GM18858 (cell line): ENCODE data around the gene GPR75.
"Not testable (repeated sequence)": the region's sequence is repeated elsewhere in the genome, so short reads cannot be mapped to it uniquely, and the experiment has no call there.

Experiments used
- ATAC-seq: cut with Tn5 transposase; IDR thresholded peaks from one replicate; pipeline ENCODE4 v1.9.1; 2021; ENCODE audit not compliant: unreplicated experiment

The GPR75 gene

DNA sequence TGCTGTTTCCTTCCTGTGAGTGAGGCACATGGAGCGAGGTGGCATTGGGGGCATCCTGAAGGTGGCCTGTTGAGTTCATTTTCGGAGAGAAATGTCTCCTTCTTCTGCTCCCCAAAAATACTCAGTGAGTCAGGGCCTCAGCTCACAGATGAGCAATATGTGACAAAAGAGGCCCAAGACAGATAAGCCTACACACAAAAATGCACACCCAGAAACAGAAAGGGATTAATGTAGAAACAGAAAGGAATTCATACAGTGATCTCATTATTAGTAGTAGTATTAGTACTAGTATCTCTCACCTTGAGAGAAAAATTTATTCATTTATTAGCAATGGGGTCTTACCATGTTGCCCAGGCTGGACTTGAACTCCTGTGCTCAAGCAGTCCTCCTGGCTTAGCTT lies 5.1 kb downstream of the GPR75 start:
- peak; percentile 61 for ATAC-seq

DNA sequence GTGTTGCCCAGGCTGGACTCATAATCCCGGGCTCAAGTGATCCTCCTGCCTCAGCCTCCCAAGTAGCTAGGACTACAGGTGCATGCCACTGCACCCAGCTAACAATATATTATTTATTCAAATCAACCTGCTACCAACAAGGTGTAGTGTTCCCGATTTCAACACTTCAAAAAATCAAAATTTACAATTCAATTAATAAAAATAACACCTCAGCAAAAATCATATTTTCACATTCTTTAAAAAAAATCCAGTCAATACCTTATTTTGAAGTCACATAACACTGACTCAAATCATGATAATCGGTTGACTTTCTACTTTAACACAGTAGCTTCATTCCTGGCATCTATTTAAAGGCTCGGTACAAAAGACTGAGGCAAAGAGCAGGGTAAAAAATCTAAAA lies 7.2 kb downstream of the GPR75 start:
- no peak for ATAC-seq

DNA sequence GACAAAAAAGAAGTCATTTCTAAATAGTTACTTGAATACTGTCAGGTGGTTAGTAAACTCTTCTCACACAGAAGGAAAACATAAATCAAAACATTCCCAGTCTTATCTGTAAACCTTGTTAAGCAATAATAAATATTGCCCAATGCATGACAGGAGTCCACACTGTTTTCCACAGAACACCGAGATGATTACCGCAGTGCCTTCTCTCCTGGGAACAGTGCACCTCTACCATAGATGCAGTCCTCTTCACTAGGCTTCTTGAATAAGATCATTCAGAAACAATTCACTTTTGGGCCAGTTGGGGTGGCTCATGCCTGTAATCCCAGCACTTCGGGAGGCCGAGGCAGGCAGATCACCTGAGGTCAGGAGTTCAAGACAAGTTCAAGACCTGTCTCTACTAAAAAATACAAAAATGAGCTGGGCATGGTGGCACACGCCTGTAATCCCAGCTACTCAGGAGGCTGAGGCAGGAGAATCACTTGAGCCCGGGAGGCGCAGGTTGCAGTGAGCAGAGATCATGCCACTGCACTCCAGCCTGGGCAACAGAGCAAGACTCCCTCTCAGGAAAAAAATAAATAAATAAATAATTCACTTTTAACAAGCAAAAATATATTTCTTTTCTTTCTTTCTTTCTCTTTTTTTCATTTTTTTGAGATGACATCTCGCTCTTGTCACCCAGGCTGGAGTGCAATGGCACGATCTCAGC lies 8.6 kb downstream of the GPR75 start:
- ATAC-seq = not testable (repeated sequence)

DNA sequence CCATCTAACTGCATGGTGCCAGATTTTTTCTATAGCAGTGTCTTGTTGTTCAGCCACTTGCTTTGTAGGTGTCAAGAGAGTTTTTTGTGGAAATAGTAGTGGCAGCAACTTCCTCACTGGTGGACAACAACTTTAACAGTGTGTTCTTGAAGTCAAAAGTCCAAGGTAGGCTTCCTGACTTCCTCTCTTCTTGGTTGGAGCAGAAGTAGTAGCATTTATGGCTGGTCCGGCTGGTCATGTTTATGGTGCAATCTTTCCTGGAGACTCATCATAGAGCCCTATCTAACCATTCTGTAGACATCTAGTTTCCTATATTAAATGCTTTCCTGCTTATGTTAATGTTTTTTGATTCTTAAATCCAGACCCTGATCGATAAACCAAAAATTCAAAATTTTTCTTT lies 11.7 kb downstream of the GPR75 start:
- ATAC-seq = no peak

DNA sequence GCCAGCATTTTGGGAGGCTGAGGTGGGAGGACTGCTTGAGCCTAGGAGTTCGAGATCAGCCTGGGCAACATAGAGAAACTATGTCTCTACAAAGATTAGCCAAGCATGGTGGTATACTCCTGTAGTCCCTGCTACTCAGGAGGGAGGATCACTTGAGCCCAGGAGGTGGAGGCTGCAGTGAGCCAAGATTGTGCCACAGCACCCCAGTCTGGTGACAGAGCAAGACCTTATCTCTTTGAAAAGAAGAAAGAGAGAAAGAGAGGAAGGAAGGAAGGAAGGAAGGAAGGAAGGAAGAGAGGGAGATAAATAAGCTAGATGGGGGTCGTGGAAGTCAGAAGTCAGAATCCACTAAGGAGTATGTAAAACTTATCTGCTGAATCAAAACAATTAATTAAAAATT lies 16.2 kb downstream of the GPR75 start:
- ATAC-seq = no peak

DNA sequence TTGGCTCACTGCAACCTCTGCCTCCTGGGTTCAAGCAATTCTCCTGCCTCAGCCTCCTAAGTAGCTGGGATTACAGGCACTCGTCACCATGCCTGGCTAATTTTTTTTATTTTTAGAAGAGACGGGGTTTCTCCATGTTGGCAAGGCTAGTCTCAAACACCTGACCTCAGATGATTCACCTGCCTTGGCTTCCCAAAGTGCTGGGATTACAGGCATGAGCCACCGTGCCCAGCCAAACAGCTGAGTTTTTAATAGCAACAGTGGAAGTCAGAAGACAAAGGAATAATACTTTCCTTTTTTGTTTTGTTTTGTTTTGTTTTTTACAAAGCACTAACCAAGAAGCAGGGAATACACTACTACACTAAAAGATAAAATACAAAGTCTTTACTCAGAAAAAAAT lies 16.9 kb downstream of the GPR75 start:
- ATAC-seq = no peak

DNA sequence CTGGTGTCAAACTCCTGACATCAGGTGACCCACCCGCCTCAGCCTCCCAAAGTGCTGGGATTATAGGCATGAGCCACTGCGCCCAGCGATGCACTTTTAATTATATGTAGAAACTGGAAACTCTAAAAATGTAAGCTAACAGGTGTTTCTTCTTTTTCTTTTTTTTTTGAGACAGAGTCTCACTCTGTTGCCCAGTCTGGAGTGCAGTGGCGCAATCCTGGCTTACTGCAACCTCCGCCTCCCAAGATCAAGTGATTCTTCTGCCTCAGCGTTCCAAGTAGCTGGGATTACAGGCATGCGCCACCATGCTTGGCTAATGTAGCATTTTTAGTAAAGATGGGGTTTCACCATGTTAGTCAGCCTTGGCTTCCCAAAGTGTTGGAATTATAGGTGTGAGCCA lies 18.1 kb downstream of the GPR75 start:
- not testable (repeated sequence) for ATAC-seq

DNA sequence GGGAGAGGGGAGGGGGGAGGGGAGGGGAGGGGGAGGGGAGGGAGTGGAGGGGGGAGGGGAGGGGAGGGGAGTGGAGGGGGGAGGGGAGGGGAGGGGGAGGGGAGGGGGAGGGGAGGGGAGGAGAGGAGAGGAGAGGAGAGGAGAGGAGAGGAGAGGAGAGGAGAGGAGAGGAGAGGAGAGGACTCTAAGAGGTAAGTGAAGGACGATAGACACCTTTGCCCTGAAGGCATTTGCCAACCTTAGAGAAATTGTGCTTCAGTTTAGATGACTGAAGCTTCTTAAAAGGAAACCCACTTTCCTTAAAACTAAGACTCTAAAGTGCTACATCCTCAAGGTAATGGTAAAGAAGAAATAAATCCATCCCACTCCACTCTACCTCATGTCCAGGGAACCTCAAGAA lies 19.2 kb downstream of the GPR75 start:
- ATAC-seq = no peak

DNA sequence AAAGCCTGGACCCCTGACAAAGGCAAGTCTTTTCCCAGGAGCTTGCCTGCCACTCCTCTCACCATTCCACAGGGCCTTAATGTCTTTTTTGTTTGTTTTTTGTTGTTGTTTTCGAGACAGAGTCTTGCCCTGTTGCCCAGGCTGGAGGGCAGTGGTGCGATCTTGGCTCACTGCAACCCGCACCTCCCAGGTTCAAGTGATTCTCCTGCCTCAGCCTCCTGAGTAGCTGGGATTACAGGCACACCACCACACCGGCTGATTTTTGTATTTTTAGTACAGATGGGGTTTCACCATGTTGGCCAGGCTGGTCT lies 29.8 kb downstream of the GPR75 start:
- not testable (repeated sequence) for ATAC-seq

DNA sequence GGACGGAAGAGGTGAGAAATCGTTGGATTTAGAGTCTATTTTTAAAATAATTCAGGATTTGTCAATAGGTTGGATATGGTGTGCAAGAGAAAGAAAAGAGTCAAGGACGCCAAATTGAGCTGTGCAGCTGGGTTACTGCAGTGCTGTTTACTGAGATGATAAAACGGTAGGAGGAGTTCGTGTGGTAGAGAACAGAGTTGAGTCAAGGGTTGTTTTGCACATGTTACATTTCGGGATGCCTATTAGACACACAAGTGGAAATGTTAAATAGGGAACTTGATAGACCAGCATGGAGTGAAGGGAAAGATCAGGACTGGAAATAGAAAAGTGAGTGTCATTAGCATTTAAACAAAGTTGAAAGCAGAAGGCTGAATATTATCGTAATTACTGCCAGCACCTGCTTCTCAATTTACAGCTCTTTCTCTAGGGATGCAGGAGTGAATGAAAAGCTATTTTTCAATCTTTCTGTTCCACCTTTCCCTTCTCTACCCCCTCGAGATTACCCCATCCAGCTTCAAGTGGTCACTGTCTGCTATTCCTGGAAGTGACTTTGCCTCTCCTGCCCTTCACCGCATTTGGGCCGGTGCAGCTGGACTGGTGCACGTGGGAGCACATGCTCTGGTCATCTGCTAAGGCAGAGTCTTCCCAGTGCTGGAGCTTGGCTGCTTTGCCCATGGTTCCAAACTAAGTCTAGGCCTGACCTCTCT lies 30.3 kb downstream of the GPR75 start:
- ATAC-seq = no peak

DNA sequence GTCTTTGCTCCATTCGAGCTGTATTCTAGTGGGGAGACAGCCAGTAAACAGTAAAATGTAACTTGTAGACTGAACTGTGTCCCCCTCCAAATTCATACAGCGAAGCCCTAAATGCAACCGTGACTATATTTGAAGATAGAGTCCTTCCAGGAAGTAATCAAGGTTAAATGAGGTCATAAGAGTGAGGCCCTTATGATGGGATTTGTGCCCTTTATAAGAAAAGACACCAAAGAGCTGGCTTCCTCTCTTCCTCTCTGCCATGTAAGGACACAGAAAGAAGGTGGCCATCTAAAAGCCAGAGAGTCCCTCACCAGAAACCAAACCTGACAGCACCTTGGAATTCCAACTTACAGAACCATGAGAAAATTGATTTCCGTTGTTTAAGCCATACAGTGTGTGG lies 31.4 kb downstream of the GPR75 start:
- no peak for ATAC-seq

DNA sequence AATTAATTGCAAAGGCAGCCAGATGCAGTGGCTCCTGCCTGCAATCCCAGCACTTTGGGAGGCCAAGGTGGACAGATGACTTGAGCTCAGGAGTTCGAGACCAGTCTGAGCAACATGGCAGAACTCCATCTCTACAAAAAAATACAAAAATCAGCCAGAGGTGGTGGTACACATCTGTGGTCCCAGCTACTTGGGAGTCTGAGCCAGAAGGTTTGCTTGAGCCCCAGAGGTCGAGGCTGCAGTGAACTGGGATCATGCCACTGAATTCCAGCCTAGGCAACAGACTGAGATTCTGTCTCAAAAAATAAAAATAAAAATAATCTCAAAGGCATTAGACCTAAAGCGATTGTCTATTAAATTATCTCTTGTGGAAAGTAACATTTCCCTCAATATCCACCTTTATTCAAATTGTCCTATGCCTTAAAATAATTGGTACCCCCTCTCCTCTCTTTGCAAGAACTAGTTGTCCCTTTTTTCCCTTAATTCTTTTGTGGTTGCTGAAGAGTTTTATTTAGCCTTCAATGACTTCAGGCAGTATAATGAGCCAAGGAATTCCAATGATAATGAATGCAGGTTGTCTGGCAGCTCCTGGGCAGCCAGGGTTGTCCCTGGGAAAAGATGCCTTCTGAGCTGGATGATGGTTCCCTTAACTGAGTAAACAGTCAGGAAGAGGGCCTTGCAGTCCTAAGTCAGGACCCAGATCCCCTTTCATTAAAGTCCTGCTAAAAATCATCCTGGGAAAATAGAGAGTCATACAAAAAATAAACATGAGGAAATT lies 32.2 kb downstream of the GPR75 start:
- ATAC-seq = no peak

DNA sequence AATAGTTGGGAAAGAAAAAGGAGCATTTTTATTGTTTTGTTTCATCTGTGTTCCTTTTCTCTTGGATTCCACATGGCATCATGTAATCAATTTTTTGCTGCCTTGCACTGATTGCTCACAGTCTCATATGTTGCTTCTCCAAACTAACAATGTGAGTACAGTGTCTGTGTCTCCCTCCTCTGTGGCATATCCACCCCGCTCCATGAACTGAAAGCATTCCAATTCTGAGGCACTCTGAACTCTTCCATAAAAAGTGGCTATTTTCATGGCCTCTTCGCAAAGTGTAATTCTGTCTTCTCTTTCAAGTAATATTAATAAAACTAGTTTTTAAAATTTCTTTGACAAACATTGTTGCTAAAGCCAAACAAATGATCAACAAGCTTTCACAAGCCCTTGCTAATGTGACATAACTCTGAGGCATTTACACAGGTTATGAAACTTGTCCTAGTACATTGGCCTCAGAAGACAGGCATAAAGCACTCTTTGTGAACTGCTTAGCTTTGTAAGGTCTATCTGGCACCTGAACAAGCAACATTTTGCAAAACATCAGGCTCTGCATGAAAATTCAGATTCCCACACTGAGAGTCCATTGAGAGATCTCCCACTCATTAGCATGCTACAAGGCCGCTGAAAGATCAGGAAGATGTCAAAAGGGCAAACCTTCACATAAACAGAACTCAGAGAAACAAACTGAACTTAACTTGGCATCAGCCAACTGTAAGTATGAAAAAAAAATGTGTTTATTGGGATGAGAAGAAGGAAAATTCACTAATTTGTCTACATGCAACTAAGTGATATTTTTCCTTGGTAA lies 33.0 kb downstream of the GPR75 start:
- ATAC-seq = no peak

DNA sequence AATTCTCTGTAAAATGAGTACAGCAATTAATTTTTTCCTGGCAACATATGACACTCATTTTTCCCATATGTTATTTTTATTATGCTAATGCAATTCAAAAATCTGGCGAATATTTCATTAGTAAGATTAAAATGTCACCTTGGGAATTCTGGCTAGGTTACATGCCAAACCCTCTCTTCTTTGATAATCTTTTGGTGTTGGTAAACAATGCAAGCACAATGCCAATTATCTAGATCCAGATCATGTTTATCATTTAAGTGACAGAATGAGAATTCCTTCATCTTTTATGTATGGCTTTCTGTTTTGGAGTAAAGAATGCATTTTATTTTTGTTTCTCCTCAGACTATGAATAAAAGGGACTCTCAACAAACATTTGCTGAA lies 33.7 kb downstream of the GPR75 start:
- no peak for ATAC-seq

DNA sequence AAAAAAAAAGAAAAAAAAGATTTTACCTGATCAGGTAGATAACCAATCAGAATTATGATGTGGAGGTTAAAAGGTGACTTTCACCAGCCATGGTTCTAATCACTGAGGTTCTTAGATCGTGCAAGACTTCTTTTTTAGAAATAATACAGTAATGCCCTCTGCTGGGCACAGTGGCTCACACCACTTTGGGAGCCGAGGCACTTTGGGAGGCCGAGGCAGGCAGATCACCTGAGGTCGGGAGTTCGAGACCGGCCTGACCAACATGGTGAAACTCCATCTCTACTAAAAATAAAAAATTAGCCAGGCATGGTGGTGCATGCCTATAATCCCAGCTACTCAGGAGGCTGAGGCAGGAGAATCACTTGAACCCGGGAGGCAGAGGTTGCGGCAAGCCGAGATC lies 36.1 kb downstream of the GPR75 start:
- peak; percentile 52 for ATAC-seq

DNA sequence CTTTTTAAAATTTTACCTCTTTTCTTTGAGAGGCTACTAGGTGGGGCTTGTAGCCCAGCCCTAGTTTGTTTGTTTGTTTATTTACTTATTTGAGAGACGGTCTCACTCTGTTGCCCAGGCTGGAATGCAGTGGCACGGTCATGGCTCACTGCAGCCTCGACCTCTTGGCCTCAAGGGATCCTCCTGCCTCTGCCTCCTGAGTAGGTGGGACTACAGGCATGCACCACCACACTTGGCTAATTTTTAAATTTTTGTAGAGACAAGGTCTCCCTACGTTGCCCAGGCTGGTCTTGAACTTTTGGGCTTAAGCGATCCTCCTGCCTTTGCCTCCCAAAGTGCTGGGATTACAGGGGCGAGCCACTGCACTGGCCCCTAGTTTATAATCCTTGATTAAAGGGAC lies 38.0 kb downstream of the GPR75 start:
- ATAC-seq = no peak

DNA sequence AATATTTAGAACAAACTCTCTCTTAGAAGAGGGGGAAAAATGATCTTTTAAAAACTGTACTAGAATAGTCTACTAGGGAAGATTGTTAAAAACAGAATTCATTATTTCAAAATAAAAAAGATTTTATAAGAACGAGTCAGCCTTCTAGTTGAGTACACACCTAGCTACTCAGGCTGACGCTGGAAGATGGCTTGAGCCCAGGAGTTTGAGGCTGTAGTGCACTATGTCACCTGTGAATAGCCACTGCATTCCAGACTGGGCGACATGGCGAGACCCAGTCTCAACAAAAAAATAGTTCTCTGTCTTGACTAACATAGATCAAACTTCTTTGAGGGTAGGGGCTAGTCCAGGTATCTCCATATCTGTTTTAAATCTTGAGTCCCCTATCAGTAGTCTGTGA lies 39.1 kb downstream of the GPR75 start:
- no peak for ATAC-seq

DNA sequence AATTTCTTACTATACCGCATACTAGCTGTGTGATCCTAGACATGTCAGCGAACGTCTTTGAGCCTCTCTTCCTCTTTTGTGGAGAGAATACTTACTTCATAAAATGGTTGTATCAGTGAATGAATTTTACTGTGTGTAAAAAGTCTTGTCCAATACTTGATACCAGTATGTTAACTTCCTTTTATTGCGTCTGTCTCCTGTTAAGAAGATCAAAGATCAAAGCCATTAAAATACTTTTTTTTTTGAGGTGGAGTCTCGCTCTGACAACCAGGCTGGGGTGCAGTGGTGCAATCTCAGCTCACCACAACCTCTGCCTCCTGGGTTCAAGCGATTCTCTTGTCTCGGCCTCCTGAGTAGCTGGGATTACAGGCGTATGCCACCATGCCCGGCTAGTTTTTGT lies 39.7 kb downstream of the GPR75 start:
- ATAC-seq = no peak

DNA sequence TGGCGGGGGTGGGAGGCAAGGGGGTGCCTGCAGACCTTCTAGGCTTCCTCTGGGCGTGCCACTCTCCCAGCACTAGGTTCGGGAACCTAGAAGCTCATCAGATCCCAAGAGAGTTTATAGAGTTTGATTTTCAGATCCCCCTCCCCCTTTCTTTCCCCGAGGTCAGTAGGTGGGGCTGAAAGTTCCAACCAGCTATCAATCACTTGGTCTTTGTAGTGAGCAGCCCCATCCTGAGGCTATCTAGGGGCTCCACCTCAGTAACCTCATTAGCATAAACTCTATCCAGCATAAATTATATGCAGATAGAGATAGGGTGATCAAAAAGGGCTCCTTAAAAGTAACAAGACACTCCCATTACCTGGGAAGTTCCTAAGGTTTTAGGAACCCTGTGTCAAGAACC lies 40.1 kb downstream of the GPR75 start:
- ATAC-seq = no peak

DNA sequence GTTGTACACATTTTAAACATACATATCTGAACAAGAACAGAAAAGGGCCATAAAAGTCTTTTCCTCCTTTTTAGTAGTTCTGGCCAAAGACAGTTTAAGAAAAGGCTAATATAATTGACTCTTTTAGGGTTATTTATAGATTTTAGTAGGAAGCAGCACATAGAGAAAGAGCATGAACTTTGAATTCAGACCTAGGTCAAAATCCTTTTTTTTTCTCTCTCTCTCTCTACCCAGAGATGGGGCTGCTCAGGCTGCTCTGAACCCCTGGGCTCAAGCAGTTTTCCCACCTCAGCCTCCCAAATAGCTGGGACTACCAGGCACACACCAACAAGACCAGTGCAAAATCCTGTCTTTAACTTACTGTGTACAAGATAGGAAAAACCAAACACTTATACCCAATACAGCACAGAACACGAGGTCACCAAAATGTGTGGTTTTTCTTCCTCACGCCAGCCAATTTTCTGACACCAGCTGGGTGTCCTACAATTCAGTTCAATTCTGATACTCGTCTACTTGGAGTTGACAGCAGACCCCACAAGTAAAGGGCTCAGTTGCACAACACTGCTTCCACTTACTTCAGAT lies 40.8 kb downstream of the GPR75 start:
- no peak for ATAC-seq

DNA sequence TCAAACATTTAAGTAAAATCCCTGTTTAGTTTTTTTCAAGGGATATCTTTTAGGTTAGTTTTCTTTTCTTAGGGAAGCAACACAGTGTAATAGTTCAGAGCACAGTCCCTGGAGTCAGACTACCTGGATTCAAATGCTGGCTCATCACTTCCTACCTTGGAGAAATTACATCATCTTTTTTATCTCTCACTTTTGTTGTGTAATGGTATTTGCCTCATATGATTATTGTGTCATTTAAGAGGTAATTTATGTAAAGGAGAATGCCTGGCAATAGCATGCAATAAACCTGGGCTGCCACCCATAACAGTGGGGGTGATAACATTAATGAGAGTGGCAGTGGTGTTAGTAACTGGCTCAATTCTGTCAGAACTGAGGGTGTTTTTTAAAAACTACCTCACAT lies 46.6 kb downstream of the GPR75 start:
- no peak for ATAC-seq
